Breast epithelium (tissue), 4 donors: ENCODE results near the gene ANO8. TPM values are rescaled to one million over a fixed set of nuclear protein-coding genes. Genes with fewer than 3 reads are reported as not detected.

Experiments used
- DNase-seq, 2 donors: peaks; one replicate each; pipeline ENCODE4 v3.0.0-alpha.2; 2019; ENCODE audit warnings: low spot score in 2 of 2
- H3K27ac ChIP-seq, 2 donors: fragments of 200-600 bp; sonication (generic) in 1 of 2; one replicate each; pipeline ENCODE4 v1.5.1; 2016 to 2019; ENCODE audit warnings: mild to moderate bottlenecking in 1 of 2
- H3K27me3 ChIP-seq, 2 donors: fragments of 200-600 bp; sonication (generic) in 1 of 2; one replicate each; pipeline versions ENCODE4 v1.5.1 to v1.6.0; 2017 to 2019; ENCODE audit warnings: control low read depth in 1 of 2, mild to moderate bottlenecking in 1 of 2
- H3K36me3 ChIP-seq: fragments of 200-600 bp; one replicate; pipeline ENCODE4 v1.5.1; 2019
- H3K4me1 ChIP-seq, 2 donors: fragments of 200-600 bp; sonication (generic); one replicate each; pipeline ENCODE4 v1.5.1; 2016 to 2019; ENCODE audit warnings: control low read depth in 1 of 2
- H3K4me3 ChIP-seq, 3 donors: fragments of 200-600 bp; sonication (generic); 1 replicate in 2 of 3; 2 replicates in 1 of 3; pipeline ENCODE4 v1.5.1; 2016 to 2019; ENCODE audit warnings: mild to moderate bottlenecking in 3 of 3, moderate library complexity in 2 of 3
- H3K9me3 ChIP-seq, 2 donors: fragments of 200-600 bp; sonication (generic) in 1 of 2; one replicate each; pipeline ENCODE4 v1.5.1; 2016 to 2019; ENCODE audit warnings: control low read depth in 1 of 2
- CTCF ChIP-seq, 3 donors: fragments of 450-650 bp; IDR thresholded peaks; one replicate each; pipeline ENCODE4 v1.5.1; 2016 to 2017; ENCODE audit warnings: antibody characterized with exemption in 3 of 3, mild to moderate bottlenecking in 3 of 3, moderate library complexity in 3 of 3
- POLR2A ChIP-seq: fragments of 450-650 bp; IDR thresholded peaks from one replicate; pipeline ENCODE4 v1.6.1; 2016; ENCODE audit warnings: antibody characterized with exemption, mild to moderate bottlenecking, moderate library complexity
- POLR2AphosphoS5 ChIP-seq, 3 donors: sonication (generic); formaldehyde crosslinking; IDR thresholded peaks; one replicate each; pipeline ENCODE4 v1.6.1; 2017; ENCODE audit warnings: antibody characterized with exemption in 3 of 3
- intact Hi-C: fragments of 100-400 bp; cut with DNase I; formaldehyde crosslinking; loops from one replicate; pipeline ENCODE4 v1.15.1; 2023; ENCODE audit warnings: low total_unique reads
- total RNA-seq, 3 donors: library from RNA; depleted of rRNA; stranded (reverse); fragments of >200 nt; gene quantifications; one replicate each; pipeline ENCODE4 v1.1.0, GENCODE V29; 2016

ANO8 gene
- total RNA-seq, 3 donors from 2014 or later, result 5.1 to 7.2 (median 5.9) TPM

- no peak overlapping the region for H3K27ac ChIP-seq
- H3K4me1 ChIP-seq, result peaks cover 5 to 12% of the 10 kb centered on the region in 2 donors
Measured at GRCh38 chr19:17338433-17339078, 3.9 kb upstream of the ANO8 start.

GRCh38 chr19:17337675-17338432, 3.2 kb upstream of the ANO8 start:
- no peaks in the 10 kb centered on the region for H3K9me3 ChIP-seq
- TF ChIP-seq POLR2A, result no peak
- no peak for TF ChIP-seq POLR2AphosphoS5 (IDR thresholded peaks at IDR 0.05)
- no peak for TF ChIP-seq CTCF (IDR thresholded peaks at IDR 0.05)
- no peak for DNase-seq
- no peaks in the 10 kb centered on the region for H3K27me3 ChIP-seq
- no peaks in the 10 kb centered on the region for H3K36me3 ChIP-seq
- peak overlapping the region; percentile 93 to 97 for H3K27ac ChIP-seq
- H3K4me1 ChIP-seq, result peaks cover 5 to 13% of the 10 kb centered on the region in 2 donors
- H3K4me3 ChIP-seq, result peak overlapping the region; percentile 70 to 87 (median 86)
- intact Hi-C loops, result no loop called here

More at GRCh38 chr19:17338433-17339078, 3.9 kb upstream of the ANO8 start:
- DNase-seq, result no peak
- TF ChIP-seq CTCF (IDR thresholded peaks at IDR 0.05) (no peak), POLR2AphosphoS5 (IDR thresholded peaks at IDR 0.05) (no peak), POLR2A (no peak)
- peak overlapping the region in 2 of 3 donors; percentile 86 to 87 for H3K4me3 ChIP-seq
- H3K27me3 ChIP-seq, result no peaks in the 10 kb centered on the region
- intact Hi-C loops, result no loop called here
- no peaks in the 10 kb centered on the region for H3K36me3 ChIP-seq
- H3K9me3 ChIP-seq, result no peaks in the 10 kb centered on the region

- DNase-seq, result peak; percentile 97 to 99
- Histone ChIP-seq H3K4me1 (peaks cover 5 to 13% of the 10 kb centered on the region in 2 donors), H3K9me3 (no peaks in the 10 kb centered on the region), H3K27ac (peak within 1 kb of the TSS; percentile 93 to 97), H3K4me3 (peak within 1 kb of the TSS; percentile 70 to 87 (median 86)), H3K27me3 (no peaks in the 10 kb centered on the region), H3K36me3 (no peaks in the 10 kb centered on the region)
- intact Hi-C loops, result no loop called here
- TF ChIP-seq CTCF (IDR thresholded peaks at IDR 0.05) (no peak), POLR2AphosphoS5 (IDR thresholded peaks at IDR 0.05) (peak; percentile 60 to 82 (median 68))
Measured at GRCh38 chr19:17336872-17337674, 2.4 kb upstream of the ANO8 start, which contains the start of gene GTPBP3. GTPBP3 (plus strand) TSS chr19:17337553; CDS start chr19:17337612, 59 bp downstream.

- TF ChIP-seq CTCF (IDR thresholded peaks at IDR 0.05) (no peak), POLR2A (no peak), POLR2AphosphoS5 (IDR thresholded peaks at IDR 0.05) (no peak)
- H3K9me3 ChIP-seq, result no peaks in the 10 kb centered on the region
- H3K27me3 ChIP-seq, result no peaks in the 10 kb centered on the region
- H3K36me3 ChIP-seq, result no peaks in the 10 kb centered on the region
- DNase-seq, result no peak
- intact Hi-C loops, result no loop called here
- H3K4me3 ChIP-seq, result peak overlapping the region in 2 of 3 donors; percentile 77 to 90
- peaks cover 5 to 13% of the 10 kb centered on the region in 2 donors for H3K4me1 ChIP-seq
- H3K27ac ChIP-seq, result no peak overlapping the region
Measured at GRCh38 chr19:17335575-17335974, 920 bp upstream of the ANO8 start.
